H1 (cell line): ENCODE measurements around the gene TUBB8. TPM values are rescaled to one million over a fixed set of nuclear protein-coding genes. Genes with fewer than 3 reads are reported as not detected.

ENCODE experiments used
- CTCF ChIA-PET: fragments of 300-600 bp; sonication (Branson Sonifier 250); formaldehyde crosslinking; loops from one replicate; lab custom pipeline; 2021; ENCODE audit not compliant: partially characterized antibody; lab: Charles Lee
- POLR2A ChIA-PET: fragments of 300-600 bp; sonication (Branson Sonifier 250); formaldehyde crosslinking; loops from one replicate; lab custom pipeline; 2021; ENCODE audit warnings: inconsistent platforms; ENCODE audit not compliant: partially characterized antibody; lab: Charles Lee
- DNase-seq, 2 experiments: peaks; one replicate each; pipeline versions ENCODE4 v3.0.0 to v3.0.0-alpha.2; 2010 to 2022; ENCODE audit warnings: low spot score in 2 of 2, low read depth in 1 of 2, mixed read lengths in 1 of 2
- FAIRE-seq: peaks from 2 replicates; lab custom pipeline; 2011; peaks lifted over from hg19 to GRCh38; lab: Jason Lieb, UNC
- H2AFZ ChIP-seq: 2 replicates; pipeline ENCODE4 v1.8.1; 2012; ENCODE audit warnings: low read length, inconsistent platforms
- H2AK5ac ChIP-seq: 2 replicates; pipeline ENCODE4 v1.6.1; 2013; ENCODE audit warnings: low read depth, low read length
- H2BK120ac ChIP-seq: replicated peaks from 2 replicates; pipeline ENCODE3; 2013; ENCODE audit warnings: low read depth, low read length, inconsistent platforms
- H2BK12ac ChIP-seq: 2 replicates; pipeline ENCODE4 v1.6.1; 2013; ENCODE audit warnings: low read depth, low read length
- H2BK15ac ChIP-seq: 2 replicates; pipeline ENCODE4 v1.6.1; 2013; ENCODE audit warnings: low read length
- H2BK20ac ChIP-seq: 2 replicates; pipeline ENCODE4 v1.6.1; 2013; ENCODE audit warnings: low read length
- H2BK5ac ChIP-seq: 2 replicates; pipeline ENCODE4 v1.6.1; 2013; ENCODE audit warnings: low read depth, low read length
- H3K14ac ChIP-seq: 2 replicates; pipeline ENCODE4 v1.6.1; 2013; ENCODE audit warnings: inconsistent platforms; ENCODE audit not compliant: insufficient read length
- H3K18ac ChIP-seq: 2 replicates; pipeline ENCODE4 v1.6.1; 2013; ENCODE audit warnings: low read length; ENCODE audit errors: extremely low read depth
- H3K23ac ChIP-seq: 2 replicates; pipeline ENCODE4 v1.6.1; 2013; ENCODE audit warnings: inconsistent platforms; ENCODE audit not compliant: insufficient read length
- H3K23me2 ChIP-seq: 2 replicates; pipeline ENCODE4 v1.6.1; 2013; ENCODE audit warnings: low read depth, low read length
- H3K27ac ChIP-seq: 2 replicates; pipeline ENCODE4 v1.6.1; 2011; ENCODE audit warnings: low read depth, low read length, inconsistent platforms
- H3K27me3 ChIP-seq, 4 experiments: replicated peaks in 1 of 4; 1 replicate in 1 of 4; 2 replicates in 3 of 4; pipeline versions ENCODE4 v1.6.1 to v1.8.1; 2011 to 2013; ENCODE audit warnings: low read length in 3 of 4, mild to moderate bottlenecking in 3 of 4, inconsistent platforms in 2 of 4, mixed read lengths in 2 of 4, moderate library complexity in 1 of 4; ENCODE audit not compliant: control insufficient read depth in 3 of 4, insufficient read depth in 3 of 4; ENCODE audit errors: extremely low read depth in 1 of 4
- H3K36me3 ChIP-seq, 4 experiments: 2 replicates each; pipeline versions ENCODE4 v1.6.1 to v1.8.1; 2011 to 2013; ENCODE audit warnings: mild to moderate bottlenecking in 4 of 4, low read length in 3 of 4, moderate library complexity in 2 of 4, control low read depth in 1 of 4, inconsistent platforms in 1 of 4; ENCODE audit not compliant: insufficient read depth in 4 of 4, control insufficient read depth in 2 of 4
- H3K4ac ChIP-seq: replicated peaks from 2 replicates; pipeline ENCODE3; 2013; ENCODE audit warnings: low read length, low read depth, mixed read lengths, inconsistent platforms; ENCODE audit not compliant: insufficient read length
- H3K4me1 ChIP-seq, 4 experiments: replicated peaks in 1 of 4; 1 replicate in 1 of 4; 2 replicates in 3 of 4; pipeline versions ENCODE4 v1.6.1 to v1.8.1; 2011 to 2013; ENCODE audit warnings: low read length in 3 of 4, inconsistent platforms in 2 of 4, mixed read lengths in 1 of 4; ENCODE audit not compliant: insufficient read depth in 4 of 4, control insufficient read depth in 3 of 4
- H3K4me2 ChIP-seq, 2 experiments: 2 replicates each; pipeline versions ENCODE4 v1.6.1 to v1.8.1; 2011 to 2013; ENCODE audit warnings: low read depth in 2 of 2, low read length in 2 of 2, control low read depth in 1 of 2, inconsistent platforms in 1 of 2, mild to moderate bottlenecking in 1 of 2; ENCODE audit not compliant: insufficient read depth in 1 of 2
- H3K4me3 ChIP-seq, 4 experiments: fragments of 200-600, 300-600 bp in 1 of 4; sonication (generic), shearing (Covaris generic), sonication (Bioruptor Twin) in 1 of 4; 2 replicates each; pipeline versions ENCODE4 v1.5.1 to v1.8.1; 2011 to 2016; ENCODE audit warnings: low read length in 4 of 4, low read depth in 3 of 4, control low read depth in 2 of 4, inconsistent platforms in 2 of 4, mild to moderate bottlenecking in 2 of 4, mixed read lengths in 1 of 4, moderate library complexity in 1 of 4; ENCODE audit not compliant: insufficient read depth in 2 of 4; ENCODE audit errors: extremely low read depth in 1 of 4
- H3K56ac ChIP-seq: replicated peaks from 2 replicates; pipeline ENCODE3; 2013; ENCODE audit warnings: low read depth, mild to moderate bottlenecking, mixed read lengths, low read length, inconsistent platforms; ENCODE audit not compliant: insufficient read length
- H3K79me1 ChIP-seq: 2 replicates; pipeline ENCODE4 v1.6.1; 2013; ENCODE audit warnings: low read depth, low read length, control low read depth
- H3K79me2 ChIP-seq, 2 experiments: 2 replicates each; pipeline versions ENCODE4 v1.6.1 to v1.8.1; 2012 to 2013; ENCODE audit warnings: low read length in 2 of 2, mild to moderate bottlenecking in 2 of 2, inconsistent platforms in 1 of 2; ENCODE audit not compliant: insufficient read depth in 2 of 2, control insufficient read depth in 1 of 2
- H3K9ac ChIP-seq, 4 experiments: replicated peaks in 1 of 4; 1 replicate in 1 of 4; 2 replicates in 3 of 4; pipeline versions ENCODE4 v1.6.1 to v1.8.1; 2011 to 2013; ENCODE audit warnings: low read depth in 3 of 4, low read length in 3 of 4, control low read depth in 2 of 4, mild to moderate bottlenecking in 2 of 4, moderate library complexity in 2 of 4, inconsistent platforms in 1 of 4; ENCODE audit errors: extremely low read depth in 1 of 4
- H3K9me3 ChIP-seq, 2 experiments: 2 replicates each; pipeline versions ENCODE4 v1.6.1 to v1.8.1; 2012 to 2013; ENCODE audit warnings: mild to moderate bottlenecking in 2 of 2, moderate library complexity in 2 of 2, control low read depth in 1 of 2, inconsistent platforms in 1 of 2, low read depth in 1 of 2, low read length in 1 of 2, mixed read lengths in 1 of 2; ENCODE audit not compliant: insufficient read depth in 2 of 2
- H4K20me1 ChIP-seq, 2 experiments: replicated peaks in 1 of 2; 2 replicates each; pipeline versions ENCODE3 to v1.8.1; 2011 to 2013; ENCODE audit warnings: inconsistent platforms in 2 of 2, low read length in 2 of 2, mild to moderate bottlenecking in 1 of 2; ENCODE audit not compliant: insufficient read depth in 2 of 2, control insufficient read depth in 1 of 2
- H4K5ac ChIP-seq: 2 replicates; pipeline ENCODE4 v1.6.1; 2013; ENCODE audit warnings: low read length, low read depth, mixed read lengths, inconsistent platforms; ENCODE audit not compliant: insufficient read length
- H4K8ac ChIP-seq: 2 replicates; pipeline ENCODE4 v1.8.0; 2013; ENCODE audit warnings: mild to moderate bottlenecking, moderate library complexity, low read length, inconsistent platforms; ENCODE audit not compliant: insufficient read depth; ENCODE audit errors: extremely low read depth
- H4K91ac ChIP-seq: replicated peaks from 2 replicates; pipeline ENCODE3; 2013; ENCODE audit warnings: low read length, mixed read lengths, inconsistent platforms; ENCODE audit not compliant: insufficient read length
- CREB1 ChIP-seq: IDR thresholded peaks from 2 replicates; pipeline ENCODE4 v1.6.1; 2012; ENCODE audit warnings: inconsistent platforms
- CTBP2 ChIP-seq: IDR thresholded peaks from 2 replicates; pipeline ENCODE4 v1.7.0; 2011; ENCODE audit warnings: borderline replicate concordance, mild to moderate bottlenecking, moderate library complexity, mixed read lengths, low read length; ENCODE audit not compliant: insufficient read depth, insufficient read length
- CTCF ChIP-seq, 3 experiments: IDR thresholded peaks; 1 replicate in 2 of 3; 2 replicates in 1 of 3; pipeline versions ENCODE4 v1.5.1 to v1.6.1; 2011; ENCODE audit warnings: low read length in 3 of 3, mild to moderate bottlenecking in 3 of 3, inconsistent platforms in 2 of 3, low read depth in 1 of 3, moderate library complexity in 1 of 3; ENCODE audit not compliant: insufficient read depth in 1 of 3; ENCODE audit errors: control extremely low read depth in 1 of 3
- E2F6 ChIP-seq: IDR thresholded peaks from 2 replicates; pipeline ENCODE4 v1.6.1; 2012; ENCODE audit warnings: inconsistent platforms
- EP300 ChIP-seq, 2 experiments: IDR thresholded peaks; 1 replicate in 1 of 2; 2 replicates in 1 of 2; pipeline ENCODE4 v1.6.1; 2011 to 2012; ENCODE audit warnings: low read depth in 2 of 2, low read length in 2 of 2, mild to moderate bottlenecking in 2 of 2, borderline replicate concordance in 1 of 2, inconsistent platforms in 1 of 2, moderate library complexity in 1 of 2
- GABPA ChIP-seq: IDR thresholded peaks from 2 replicates; pipeline ENCODE4 v1.6.1; 2011; ENCODE audit warnings: mild to moderate bottlenecking, low read length, moderate library complexity, borderline replicate concordance; ENCODE audit not compliant: insufficient read depth
- KDM5A ChIP-seq: fragments of 200-600 bp; IDR thresholded peaks from 2 replicates; pipeline ENCODE4 v1.7.1; 2012; ENCODE audit warnings: mild to moderate bottlenecking, low read length, inconsistent platforms, mixed read lengths
- PHF8 ChIP-seq: fragments of 200-600 bp; sonication (generic); conservative IDR thresholded peaks from 2 replicates; pipeline ENCODE4 v1.7.1; 2012; ENCODE audit warnings: low read depth, mild to moderate bottlenecking, inconsistent platforms, low read length, moderate library complexity
- SP1 ChIP-seq: IDR thresholded peaks from 2 replicates; pipeline ENCODE4 v1.6.1; 2011; ENCODE audit warnings: low read depth, low read length
- TBP ChIP-seq: IDR thresholded peaks from 2 replicates; pipeline ENCODE4 v1.6.1; 2011; ENCODE audit warnings: low read depth, low read length, improper control_type of control experiment
- TCF12 ChIP-seq: IDR thresholded peaks from 2 replicates; pipeline ENCODE4 v1.6.1; 2011; ENCODE audit warnings: low read depth, mild to moderate bottlenecking, low read length
- WGBS, 2 experiments: shearing (Covaris generic) in 1 of 2; methylation state at CpG; one replicate each; pipeline versions ENCODE4 v1.1.6 to v1.1.7; 2013 to 2015; ENCODE audit warnings: low lambda C conversion rate in 2 of 2, mixed read lengths in 2 of 2, inconsistent platforms in 1 of 2, low coverage in 1 of 2, missing lambda C conversion rate in 1 of 2; ENCODE audit not compliant: insufficient replicate concordance in 2 of 2, insufficient coverage in 1 of 2, insufficient read length in 1 of 2; ENCODE audit errors: extremely low coverage in 1 of 2, missing lambda C conversion rate in 1 of 2; 5-methylcytosine and 5-hydroxymethylcytosine counted together
- polyA plus RNA-seq, 7 experiments: library from polyadenylated mRNA; depleted of rRNA in 3 of 7; stranded (reverse) in 5 of 7; unstranded in 2 of 7; fragments of >200 nt in 5 of 7; fragments of 200-250 nt in 2 of 7; gene quantifications; 1 replicate in 5 of 7; 2 replicates in 1 of 7; 4 replicates in 1 of 7; pipeline versions ENCODE4 v1.2.1 to v1.2.3, GENCODE V29; 2011 to 2013; ENCODE audit warnings: missing spikeins in 2 of 7, mixed read lengths in 2 of 7
- total RNA-seq: library from RNA; stranded (reverse); fragmentation: NEBNext Ultra II Directional; extraction: Animal tissue kit (Norgen Biotek cat#: 25700); gene quantifications from 2 replicates; pipeline ENCODE4 v1.2.1, GENCODE V29; 2021

The TUBB8 gene
- total and polyA plus RNA-seq, 2 of the 8 experiments (the other 6 are each of a cell fraction or from before 2014, with no cell fraction given): 1.4 to 1.5 TPM

- Histone ChIP-seq H3K9ac (no peak overlapping the region), H3K56ac (no peak overlapping the region), H3K4me2 (no peak overlapping the region), H2BK12ac (no peak overlapping the region), H3K27ac (no peak overlapping the region), H3K79me1 (no peaks in the 10 kb centered on the region), H2AFZ (no peak overlapping the region), H3K4me3 (no peak overlapping the region), H3K27me3 (no peaks in the 10 kb centered on the region), H2AK5ac (no peak overlapping the region), H4K20me1 (peaks cover 0 to under 1% of the 10 kb centered on the region in 2 experiments), H3K4me1 (no peaks in the 10 kb centered on the region; a peak in 1 of 7 replicates), H2BK20ac (no peak overlapping the region), H3K23ac (no peak overlapping the region), H4K5ac (no peak overlapping the region), H3K36me3 (no peaks in the 10 kb centered on the region), H3K9me3 (peaks cover 2 to 38% of the 10 kb centered on the region in 2 experiments; a peak in 2 of 4 replicates), H3K18ac (no peak overlapping the region), H2BK15ac (no peak overlapping the region), H2BK120ac (no peak overlapping the region), H4K91ac (no peak overlapping the region), H3K4ac (no peak overlapping the region), H2BK5ac (no peak overlapping the region), H3K14ac (no peak overlapping the region), H4K8ac (no peak overlapping the region), H3K23me2 (no peaks in the 10 kb centered on the region), H3K79me2 (no peaks in the 10 kb centered on the region)
- WGBS, 2 experiments: 75% methylated on average over 2 of the region's 2 CpGs; no CpG with 5 or more reads in 1 of the 2 experiments
- CTCF ChIA-PET: interaction anchor here (1.0 to 1.7 kb wide), 3 partner anchors 12 to 141 kb away, joined by 3 to 4 read pairs (median 4); no protein-coding TSS in a partner anchor
- POLR2A ChIA-PET: no interaction called here
- no peak for DNase-seq
- no peak for FAIRE-seq
- TF ChIP-seq GABPA (no peak), SP1 (no peak), EP300 (IDR thresholded peaks at IDR 0.05; ENCODE audit: borderline replicate concordance in 1 of 2, low read depth in 2 of 2, low read length in 2 of 2) (no peak), TCF12 (no peak), CTCF (IDR thresholded peaks at IDR 0.05; ENCODE audit: control extremely low read depth in 1 of 3, insufficient read depth in 1 of 3, low read depth in 1 of 3, low read length in 3 of 3) (no peak), CTBP2 (no peak), PHF8 (no peak), KDM5A (no peak), TBP (no peak), E2F6 (no peak), CREB1 (no peak)
Measured at GRCh38 chr10:89248-89647, 40.2 kb upstream of the TUBB8 start.
